SU-DHL-6 (cell line): ENCODE results near the gene HOXB1.

Source experiments
- H2AFZ ChIP-seq: fragments of 200-600 bp; sonication (generic); 2 replicates; pipeline ENCODE4 v1.6.1; 2014; ENCODE audit warnings: low read depth, mild to moderate bottlenecking, moderate library complexity, mixed read lengths, antibody characterized with exemption, low read length; ENCODE audit not compliant: severe bottlenecking
- H3F3A ChIP-seq: fragments of 200-600 bp; shearing (Covaris generic); 2 replicates; pipeline ENCODE4 v1.6.0; 2016; ENCODE audit warnings: antibody characterized with exemption, mild to moderate bottlenecking; ENCODE audit not compliant: insufficient read depth
- H3K27ac ChIP-seq: fragments of 200-600 bp; sonication (generic); 2 replicates; pipeline ENCODE4 v1.5.1; 2016; ENCODE audit warnings: low read depth, mild to moderate bottlenecking, low read length, moderate library complexity, mixed read lengths
- H3K27me3 ChIP-seq: fragments of 200-600 bp; sonication (generic), shearing (Covaris generic); 2 replicates; pipeline ENCODE4 v1.6.0; 2014; ENCODE audit warnings: mild to moderate bottlenecking, low read length
- H3K36me3 ChIP-seq: fragments of 200-600 bp; sonication (generic); 2 replicates; pipeline ENCODE4 v1.6.1; 2014; ENCODE audit warnings: mild to moderate bottlenecking, low read length, mixed read lengths
- H3K4me2 ChIP-seq: fragments of 300-600, 200-600 bp; shearing (Covaris generic), sonication (generic); 2 replicates; pipeline ENCODE4 v1.6.0; 2014; ENCODE audit warnings: low read length, low read depth, mild to moderate bottlenecking; ENCODE audit not compliant: poor library complexity, severe bottlenecking
- H3K4me3 ChIP-seq: fragments of 200-600 bp; sonication (generic); 2 replicates; pipeline ENCODE4 v1.5.1; 2014; ENCODE audit warnings: antibody characterized with exemption, low read length, mild to moderate bottlenecking, mixed read lengths; ENCODE audit not compliant: insufficient read depth, poor library complexity, severe bottlenecking
- H3K79me2 ChIP-seq: fragments of 200-600 bp; sonication (generic); 2 replicates; pipeline ENCODE4 v1.6.1; 2014; ENCODE audit warnings: mild to moderate bottlenecking, low read length, moderate library complexity; ENCODE audit not compliant: insufficient read depth
- H3K9ac ChIP-seq: fragments of 200-600 bp; sonication (generic); 2 replicates; pipeline ENCODE4 v1.7.0; 2014; ENCODE audit warnings: mild to moderate bottlenecking, low read length
- H3K9me2 ChIP-seq: fragments of 200-600 bp; sonication (generic); replicated peaks from 2 replicates; pipeline ENCODE4 v1.6.1; 2014; ENCODE audit warnings: low read length; ENCODE audit not compliant: insufficient read depth
- H3K9me3 ChIP-seq: fragments of 200-600 bp; sonication (generic); 2 replicates; pipeline ENCODE4 v1.6.1; 2014; ENCODE audit warnings: low read length, mixed read lengths; ENCODE audit not compliant: insufficient read depth
- H4K20me1 ChIP-seq: fragments of 200-600 bp; sonication (generic); 2 replicates; pipeline ENCODE4 v1.6.1; 2014; ENCODE audit warnings: low read depth, mild to moderate bottlenecking, antibody characterized with exemption, low read length, moderate library complexity, mixed read lengths
- CTCF ChIP-seq: fragments of 200-600 bp; sonication (generic); IDR thresholded peaks from one replicate; pipeline ENCODE4 v1.5.1; 2017; ENCODE audit warnings: antibody characterized with exemption, mild to moderate bottlenecking, low read length, moderate library complexity; ENCODE audit not compliant: insufficient read depth, poor library complexity, severe bottlenecking
- EZH2phosphoT487 ChIP-seq: fragments of 200-600 bp; sonication (generic), shearing (Covaris generic); conservative IDR thresholded peaks from 2 replicates; pipeline ENCODE4 v1.6.1; 2018; ENCODE audit warnings: mild to moderate bottlenecking, antibody characterized with exemption, low read length, moderate library complexity, mixed read lengths

The HOXB1 gene

DNA sequence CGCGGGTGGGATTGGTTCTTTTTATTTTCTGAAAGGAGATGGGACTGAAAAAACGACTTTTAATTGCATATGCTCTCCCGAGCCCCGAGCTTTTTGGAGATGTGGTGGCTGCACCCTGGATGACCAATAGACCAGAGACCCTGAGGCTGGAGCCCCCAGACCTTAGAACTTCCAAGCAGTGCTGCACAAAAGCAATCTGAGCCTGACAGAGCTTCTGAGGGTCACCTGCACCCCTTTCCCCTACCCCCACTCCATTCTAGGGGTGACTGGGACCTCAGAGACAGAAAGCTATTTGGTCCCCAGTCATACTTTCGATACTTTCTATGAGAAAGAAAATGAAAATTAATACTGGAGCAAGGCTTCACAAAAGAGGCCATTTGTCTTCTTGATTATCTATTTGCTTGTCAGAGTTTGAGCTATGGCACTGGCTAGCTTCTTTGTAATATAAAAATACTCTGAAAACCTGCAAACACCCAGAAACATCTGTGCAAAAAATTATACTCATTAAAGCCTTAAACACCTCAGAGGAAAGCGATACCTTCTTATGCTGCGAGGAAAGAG, 43.8 kb upstream of the HOXB1 start:
- H3K9ac ChIP-seq: no peak overlapping the region
- TF ChIP-seq EZH2phosphoT487 (no peak), CTCF (no peak)
- H3K4me2 ChIP-seq: no peak overlapping the region
- no peaks in the 10 kb centered on the region for H3K27me3 ChIP-seq
- no peaks in the 10 kb centered on the region for H3F3A ChIP-seq
- no peaks in the 10 kb centered on the region for H3K79me2 ChIP-seq
- H3K36me3 ChIP-seq: no peaks in the 10 kb centered on the region
- H3K9me3 ChIP-seq: no peaks in the 10 kb centered on the region
- no peak overlapping the region for H3K27ac ChIP-seq
- no peak overlapping the region for H3K4me3 ChIP-seq
- H4K20me1 ChIP-seq: no peaks in the 10 kb centered on the region
- no peak overlapping the region for H2AFZ ChIP-seq
- H3K9me2 ChIP-seq: no peaks in the 10 kb centered on the region

DNA sequence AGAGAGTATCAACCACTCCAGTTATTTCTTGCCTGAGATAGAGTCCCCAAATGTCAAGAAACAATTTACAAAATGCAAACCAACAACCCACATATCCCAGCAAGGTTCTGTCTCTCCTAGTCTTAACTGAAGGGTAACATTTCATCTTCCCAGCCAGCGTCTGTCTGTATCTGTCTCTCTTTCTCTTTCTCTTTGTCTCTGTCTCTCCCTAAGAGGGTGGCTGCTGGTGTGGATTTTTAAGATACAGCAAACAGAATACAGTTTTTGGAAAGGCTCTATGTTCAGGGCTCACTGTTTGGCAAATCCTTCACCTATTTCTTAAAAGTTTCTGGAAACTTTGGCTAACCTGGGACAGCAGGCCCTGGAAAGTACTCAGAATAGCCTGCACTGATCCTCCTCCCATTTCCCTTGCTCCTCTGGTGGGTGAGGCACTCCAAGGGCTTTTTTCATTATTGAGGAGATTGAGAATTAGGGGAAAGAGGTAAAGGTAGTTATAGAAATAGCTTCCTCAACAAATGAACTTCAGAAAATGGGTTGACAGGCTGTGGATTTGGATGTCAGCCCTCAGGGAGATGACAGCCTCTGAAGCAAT, 41.1 kb upstream of the HOXB1 start:
- Histone ChIP-seq H3K36me3 (no peaks in the 10 kb centered on the region), H3F3A (no peaks in the 10 kb centered on the region), H4K20me1 (no peaks in the 10 kb centered on the region), H3K4me3 (no peak overlapping the region), H3K27me3 (no peaks in the 10 kb centered on the region), H3K4me2 (no peak overlapping the region), H3K9me3 (no peaks in the 10 kb centered on the region), H3K9me2 (no peaks in the 10 kb centered on the region), H2AFZ (no peak overlapping the region), H3K27ac (no peak overlapping the region), H3K79me2 (no peaks in the 10 kb centered on the region), H3K9ac (no peak overlapping the region)
- TF ChIP-seq EZH2phosphoT487 (no peak), CTCF (no peak)

- no peaks in the 10 kb centered on the region for H4K20me1 ChIP-seq
- no peak overlapping the region for H3K9ac ChIP-seq
- TF ChIP-seq EZH2phosphoT487 (no peak), CTCF (no peak)
- H3K27me3 ChIP-seq: no peaks in the 10 kb centered on the region
- no peak overlapping the region for H2AFZ ChIP-seq
- no peaks in the 10 kb centered on the region for H3K9me3 ChIP-seq
- no peaks in the 10 kb centered on the region for H3K9me2 ChIP-seq
- H3F3A ChIP-seq: no peaks in the 10 kb centered on the region
- no peak overlapping the region for H3K27ac ChIP-seq
- H3K4me3 ChIP-seq: no peak overlapping the region
- no peaks in the 10 kb centered on the region for H3K79me2 ChIP-seq
- H3K4me2 ChIP-seq: no peak overlapping the region
- no peaks in the 10 kb centered on the region for H3K36me3 ChIP-seq
Measured at GRCh38 chr17:48571024-48571818, 40.4 kb upstream of the HOXB1 start.
